Measurements from ENCODE around the gene OTOGL.

The OTOGL gene

DNA sequence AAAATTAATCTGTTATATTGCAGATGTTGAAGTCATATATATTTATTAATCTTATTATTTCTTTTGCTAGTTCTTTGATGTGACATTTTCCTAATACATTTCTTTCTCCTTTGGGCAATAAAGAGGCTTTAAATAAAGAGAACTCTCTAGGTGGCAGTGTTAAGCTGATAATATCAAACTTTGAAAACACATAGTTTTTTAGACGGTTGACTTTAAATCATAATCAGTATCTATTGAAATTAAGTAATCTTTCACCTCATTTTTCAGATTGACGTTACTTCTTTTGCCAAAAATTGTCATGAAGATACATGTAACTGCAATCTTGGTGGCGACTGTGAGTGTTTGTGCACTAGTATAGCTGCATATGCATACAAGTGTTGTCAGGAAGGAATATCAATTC lies 213.9 kb downstream of the OTOGL start:
- TF ChIP-seq CTCF (IDR thresholded peaks at IDR 0.05; ENCODE audit: insufficient read depth, low read depth, low read length, missing control alignments): no peak
- H3K4me3 ChIP-seq (ENCODE audit: low read depth, low read length): no peak overlapping the region
- DNase-seq (ENCODE audit: low read depth): no peak

DNA sequence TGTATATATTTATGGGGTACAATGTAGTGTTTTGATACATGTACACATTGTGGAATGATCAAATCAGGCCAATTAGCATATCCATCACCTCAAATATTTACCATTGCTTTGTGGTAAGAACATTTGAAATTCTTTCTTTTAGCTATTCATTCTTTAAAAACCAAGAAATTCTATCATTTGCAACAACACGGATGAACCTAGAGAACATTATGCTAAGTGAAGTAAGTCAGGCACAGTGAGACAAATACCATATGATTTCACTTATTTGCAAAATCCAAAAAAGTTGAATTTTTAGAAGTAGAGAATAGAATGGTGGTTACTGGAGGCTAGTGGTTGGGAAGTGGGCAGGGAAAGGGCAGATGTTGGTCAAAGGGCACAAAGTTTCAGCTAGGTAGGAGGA lies 215.4 kb downstream of the OTOGL start:
- no peak for DNase-seq (ENCODE audit: low read depth)
- no peak for TF ChIP-seq CTCF (IDR thresholded peaks at IDR 0.05; ENCODE audit: insufficient read depth, low read depth, low read length, missing control alignments)
- H3K4me3 ChIP-seq (ENCODE audit: low read depth, low read length): no peak overlapping the region

- TF ChIP-seq CTCF (IDR thresholded peaks at IDR 0.05; ENCODE audit: insufficient read depth, low read depth, low read length, missing control alignments): no peak
- H3K4me3 ChIP-seq (ENCODE audit: low read depth, low read length): no peak overlapping the region
- no peak for DNase-seq (ENCODE audit: low read depth)
Observed at GRCh38 chr12:80316222-80316621, 216.9 kb downstream of the OTOGL start.

- no peak for TF ChIP-seq CTCF (IDR thresholded peaks at IDR 0.05; ENCODE audit: insufficient read depth, low read depth, low read length, missing control alignments)
- no peak overlapping the region for H3K4me3 ChIP-seq (ENCODE audit: low read depth, low read length)
- DNase-seq (ENCODE audit: low read depth): no peak
Observed at GRCh38 chr12:80317307-80317706, 218.0 kb downstream of the OTOGL start.

GRCh38 chr12:80317899-80318298 lies 218.6 kb downstream of the OTOGL start:
- no peak overlapping the region for H3K4me3 ChIP-seq (ENCODE audit: low read depth, low read length)
- DNase-seq (ENCODE audit: low read depth): no peak
- no peak for TF ChIP-seq CTCF (IDR thresholded peaks at IDR 0.05; ENCODE audit: insufficient read depth, low read depth, low read length, missing control alignments)

DNA sequence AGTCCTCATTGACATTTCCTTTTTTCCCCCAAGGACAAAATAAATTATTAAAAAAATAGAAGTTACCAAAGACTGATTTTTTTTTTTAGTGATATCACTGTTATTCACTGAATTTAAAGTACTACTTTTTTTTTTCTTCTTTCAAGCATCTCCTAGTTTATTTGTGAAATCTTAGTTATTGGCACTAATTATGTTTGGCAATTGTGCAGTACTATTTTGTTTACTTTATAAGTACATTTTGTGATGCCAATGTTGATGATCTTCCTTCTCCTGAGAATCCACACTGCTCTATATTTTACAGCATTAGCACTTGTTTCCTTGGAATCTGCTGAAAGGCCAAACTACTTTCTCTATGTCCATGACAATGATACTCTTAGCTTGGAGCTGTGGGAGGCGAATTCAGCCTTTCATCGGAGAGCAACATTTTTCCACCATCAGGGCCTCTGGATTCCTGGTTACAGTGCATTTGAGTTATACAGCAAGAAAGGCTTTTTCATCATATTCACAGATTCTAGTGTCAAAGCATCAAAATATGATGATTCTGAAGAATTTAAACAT lies 220.9 kb downstream of the OTOGL start:
- no peak for TF ChIP-seq CTCF (IDR thresholded peaks at IDR 0.05; ENCODE audit: insufficient read depth, low read depth, low read length, missing control alignments)
- no peak for DNase-seq (ENCODE audit: low read depth)
- no peak overlapping the region for H3K4me3 ChIP-seq (ENCODE audit: low read depth, low read length)

- no peak for TF ChIP-seq CTCF (IDR thresholded peaks at IDR 0.05; ENCODE audit: insufficient read depth, low read depth, low read length, missing control alignments)
- no peak for DNase-seq (ENCODE audit: low read depth)
- no peak overlapping the region for H3K4me3 ChIP-seq (ENCODE audit: low read depth, low read length)
Observed at GRCh38 chr12:80321653-80322052, 222.3 kb downstream of the OTOGL start.
